GM12801 (cell line): Measurements from ENCODE around the gene NRG3.

Experiments
- TF ChIP-seq, protein P1 (sequence below): IDR thresholded peaks from one replicate; pipeline ENCODE4 v1.5.1; 2011; ENCODE audit warnings: control low read depth; ENCODE audit not compliant: insufficient read length; ENCODE audit errors: extremely low read depth

NRG3 gene

GRCh38 chr10:82916941-82917340 is 1041.9 kb downstream of the NRG3 start:
- TF ChIP-seq, protein P1, sequence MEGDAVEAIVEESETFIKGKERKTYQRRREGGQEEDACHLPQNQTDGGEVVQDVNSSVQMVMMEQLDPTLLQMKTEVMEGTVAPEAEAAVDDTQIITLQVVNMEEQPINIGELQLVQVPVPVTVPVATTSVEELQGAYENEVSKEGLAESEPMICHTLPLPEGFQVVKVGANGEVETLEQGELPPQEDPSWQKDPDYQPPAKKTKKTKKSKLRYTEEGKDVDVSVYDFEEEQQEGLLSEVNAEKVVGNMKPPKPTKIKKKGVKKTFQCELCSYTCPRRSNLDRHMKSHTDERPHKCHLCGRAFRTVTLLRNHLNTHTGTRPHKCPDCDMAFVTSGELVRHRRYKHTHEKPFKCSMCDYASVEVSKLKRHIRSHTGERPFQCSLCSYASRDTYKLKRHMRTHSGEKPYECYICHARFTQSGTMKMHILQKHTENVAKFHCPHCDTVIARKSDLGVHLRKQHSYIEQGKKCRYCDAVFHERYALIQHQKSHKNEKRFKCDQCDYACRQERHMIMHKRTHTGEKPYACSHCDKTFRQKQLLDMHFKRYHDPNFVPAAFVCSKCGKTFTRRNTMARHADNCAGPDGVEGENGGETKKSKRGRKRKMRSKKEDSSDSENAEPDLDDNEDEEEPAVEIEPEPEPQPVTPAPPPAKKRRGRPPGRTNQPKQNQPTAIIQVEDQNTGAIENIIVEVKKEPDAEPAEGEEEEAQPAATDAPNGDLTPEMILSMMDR = no peak

DNA sequence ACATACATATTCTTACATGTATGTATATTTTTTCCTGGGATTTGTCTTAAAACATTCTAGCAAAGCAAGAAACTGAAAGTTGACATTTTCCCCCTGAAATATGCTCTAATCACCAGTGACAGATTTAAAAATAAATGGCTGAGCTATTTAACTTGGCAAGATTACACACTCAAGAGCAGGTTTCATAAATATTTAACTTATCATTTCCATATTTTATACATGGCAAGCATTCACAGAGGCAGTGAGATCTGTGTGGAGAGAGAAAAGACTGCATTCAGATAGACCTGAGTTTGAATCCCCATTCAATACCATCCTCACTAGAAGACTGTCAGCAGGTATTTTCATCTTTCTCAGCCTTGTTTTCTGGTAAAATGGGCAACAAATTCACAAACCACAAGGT is 1043.0 kb downstream of the NRG3 start:
- TF ChIP-seq, protein P1 = no peak

- TF ChIP-seq, protein P1 = no peak
Measured at GRCh38 chr10:82922046-82922445, 1047.1 kb downstream of the NRG3 start.

- TF ChIP-seq, protein P1 = no peak
Measured at GRCh38 chr10:82922755-82923154, 1047.8 kb downstream of the NRG3 start.

DNA sequence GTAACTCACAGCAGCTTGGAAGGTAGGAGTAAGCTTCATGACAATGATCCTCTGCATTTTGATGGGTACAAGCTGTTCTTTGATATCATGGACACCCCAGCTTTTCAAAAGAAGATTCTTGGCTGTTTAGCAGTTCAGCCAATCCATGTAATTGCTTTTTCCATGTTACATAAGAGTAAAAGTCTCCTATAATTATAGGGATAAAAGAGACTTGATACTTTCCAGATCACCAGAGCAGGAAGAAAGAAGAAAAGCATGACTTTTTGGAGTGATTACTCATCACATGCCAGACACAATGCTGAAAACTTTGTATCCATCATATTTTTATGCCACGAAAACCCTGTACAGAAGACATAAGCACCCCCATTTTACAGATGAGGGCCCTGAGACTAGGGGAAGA is 1049.7 kb downstream of the NRG3 start:
- TF ChIP-seq, protein P1 = no peak

DNA sequence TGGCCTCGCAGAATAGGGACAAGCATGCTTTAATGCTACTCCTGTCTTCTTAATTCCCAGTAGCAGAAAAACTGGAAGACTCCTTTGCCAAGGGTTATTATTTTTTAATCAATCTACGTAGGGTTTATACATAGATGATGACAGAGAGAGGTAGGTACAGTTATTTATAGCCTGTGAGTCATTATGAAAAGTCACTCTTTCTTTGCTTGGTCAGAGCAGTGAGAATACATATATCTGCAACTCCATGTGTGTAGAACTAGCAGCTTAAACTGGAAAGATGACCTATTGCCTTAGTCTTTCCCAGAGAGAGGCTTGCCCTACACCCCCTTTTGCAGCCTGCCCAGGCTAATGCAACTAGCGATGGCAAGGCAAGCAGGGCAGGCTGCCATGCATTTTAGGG is 1050.6 kb downstream of the NRG3 start:
- TF ChIP-seq, protein P1 = no peak

DNA sequence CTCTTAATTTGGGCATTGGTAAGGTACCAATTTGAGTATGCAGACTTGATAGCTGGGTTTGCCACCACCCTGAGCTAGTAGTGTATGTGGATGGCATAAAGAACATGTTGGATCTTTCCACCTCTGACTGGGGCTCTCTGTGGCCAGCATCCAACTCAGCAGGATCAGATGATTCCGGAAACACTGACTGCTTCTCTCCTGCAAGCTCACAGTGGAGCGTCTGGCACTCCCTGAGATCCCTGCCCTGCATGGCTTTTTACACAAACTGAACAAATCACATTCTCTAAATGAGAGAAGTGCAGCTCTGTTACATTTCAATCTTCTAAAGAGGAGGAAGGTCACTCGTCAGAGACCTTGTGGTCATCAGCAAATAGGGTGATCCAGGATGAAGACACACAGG is 1057.5 kb downstream of the NRG3 start:
- TF ChIP-seq, protein P1 = no peak

DNA sequence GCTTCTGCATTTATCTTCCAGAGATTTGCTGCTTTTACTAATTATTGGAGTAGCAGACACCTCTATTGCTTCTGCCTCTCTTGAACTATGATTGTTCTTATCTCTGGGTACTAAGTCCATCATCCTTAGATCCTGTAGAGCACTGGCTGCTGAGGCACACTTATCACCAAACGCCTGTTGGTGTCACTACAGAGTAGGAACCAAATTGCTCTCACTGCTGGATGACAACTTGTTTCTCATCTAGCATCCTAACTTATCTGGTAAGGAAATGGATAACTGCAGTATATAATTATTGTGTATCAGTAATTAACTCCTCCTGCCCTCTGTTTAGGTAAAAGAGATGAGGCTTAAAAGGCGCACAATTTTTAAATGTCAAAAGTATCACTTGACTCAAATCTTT is 1059.4 kb downstream of the NRG3 start:
- TF ChIP-seq, protein P1 = no peak
